Hepatocyte (in vitro differentiated cells): ENCODE results near the gene BEX5. TPM values are rescaled to one million over a fixed set of nuclear protein-coding genes. Genes with fewer than 3 reads are reported as not detected.

Source experiments
- DNase-seq: peaks from one replicate; pipeline ENCODE4 v3.0.0-alpha.2; 2016; ENCODE audit warnings: low spot score
- H2AFZ ChIP-seq: fragments of 200-600 bp; sonication (generic); 2 replicates; pipeline ENCODE4 v1.6.0; 2016; ENCODE audit warnings: antibody characterized with exemption, mild to moderate bottlenecking
- H3K27ac ChIP-seq: fragments of 200-600 bp; sonication (generic); 2 replicates; pipeline ENCODE4 v1.5.1; 2016; ENCODE audit warnings: mild to moderate bottlenecking
- H3K27me3 ChIP-seq: fragments of 200-600 bp; sonication (generic); 2 replicates; pipeline ENCODE4 v1.6.1; 2016
- H3K36me3 ChIP-seq: fragments of 200-600 bp; sonication (generic); replicated peaks from 2 replicates; pipeline ENCODE4 v1.5.1; 2016; ENCODE audit warnings: low read depth; ENCODE audit not compliant: insufficient read depth
- H3K4me1 ChIP-seq: fragments of 200-600 bp; sonication (generic); 2 replicates; pipeline ENCODE4 v1.5.1; 2016; ENCODE audit warnings: mild to moderate bottlenecking, moderate library complexity; ENCODE audit not compliant: insufficient read depth
- H3K4me2 ChIP-seq: fragments of 200-600 bp; sonication (generic); 2 replicates; pipeline ENCODE4 v1.6.0; 2016
- H3K4me3 ChIP-seq: fragments of 200-600 bp; sonication (generic); 2 replicates; pipeline ENCODE4 v1.5.1; 2016; ENCODE audit warnings: mild to moderate bottlenecking
- H3K79me2 ChIP-seq: fragments of 200-600 bp; sonication (generic); 2 replicates; pipeline ENCODE4 v1.6.0; 2017; ENCODE audit warnings: mild to moderate bottlenecking
- H3K9me2 ChIP-seq: fragments of 200-600 bp; sonication (generic); replicated peaks from 2 replicates; pipeline ENCODE4 v1.6.0; 2017; ENCODE audit warnings: mild to moderate bottlenecking; ENCODE audit not compliant: insufficient read depth
- H3K9me3 ChIP-seq: fragments of 200-600 bp; sonication (generic); 2 replicates; pipeline ENCODE4 v1.5.1; 2016; ENCODE audit warnings: low read depth, mild to moderate bottlenecking
- H4K20me1 ChIP-seq: fragments of 200-600 bp; sonication (generic); 2 replicates; pipeline ENCODE4 v1.6.0; 2016; ENCODE audit warnings: mild to moderate bottlenecking; ENCODE audit not compliant: insufficient read depth, poor library complexity, severe bottlenecking
- EZH2 ChIP-seq: fragments of 200-600 bp; sonication (generic); IDR thresholded peaks from 2 replicates; pipeline ENCODE4 v1.6.1; 2016; ENCODE audit warnings: antibody characterized with exemption, mild to moderate bottlenecking, borderline replicate concordance
- EZH2phosphoT487 ChIP-seq: fragments of 200-600 bp; sonication (generic); IDR thresholded peaks from one replicate; pipeline ENCODE4 v1.6.1; 2018; ENCODE audit warnings: antibody characterized with exemption, mild to moderate bottlenecking, low read depth, moderate library complexity; ENCODE audit not compliant: unreplicated experiment, severe bottlenecking
- WGBS: methylation state at CpG from one replicate; pipeline ENCODE4 v1.1.6; 2016; ENCODE audit warnings: low lambda C conversion rate; ENCODE audit errors: missing lambda C conversion rate; 5-methylcytosine and 5-hydroxymethylcytosine counted together
- polyA plus RNA-seq: library from polyadenylated mRNA; unstranded; fragments of >200 nt; fragmentation: Nextera tagmentation; extraction: Ambion mirVana; gene quantifications from 2 replicates; pipeline ENCODE4 v1.2.1, GENCODE V29; 2016
- total RNA-seq: library from RNA; depleted of rRNA; stranded (reverse); fragments of >200 nt; gene quantifications from 2 replicates; pipeline ENCODE4 v1.2.3, GENCODE V29; 2014
- TF ChIP-seq, protein P1 (sequence below): fragments of 200-600 bp; sonication (generic); IDR thresholded peaks from 2 replicates; pipeline ENCODE4 v1.5.1; 2016; ENCODE audit warnings: antibody characterized with exemption, mild to moderate bottlenecking; ENCODE audit not compliant: poor library complexity

Gene BEX5
- total RNA-seq (7.4 and 11.8 TPM in 2 replicates), polyA plus RNA-seq (14.2 and 14.3 TPM in 2 replicates)

DNA sequence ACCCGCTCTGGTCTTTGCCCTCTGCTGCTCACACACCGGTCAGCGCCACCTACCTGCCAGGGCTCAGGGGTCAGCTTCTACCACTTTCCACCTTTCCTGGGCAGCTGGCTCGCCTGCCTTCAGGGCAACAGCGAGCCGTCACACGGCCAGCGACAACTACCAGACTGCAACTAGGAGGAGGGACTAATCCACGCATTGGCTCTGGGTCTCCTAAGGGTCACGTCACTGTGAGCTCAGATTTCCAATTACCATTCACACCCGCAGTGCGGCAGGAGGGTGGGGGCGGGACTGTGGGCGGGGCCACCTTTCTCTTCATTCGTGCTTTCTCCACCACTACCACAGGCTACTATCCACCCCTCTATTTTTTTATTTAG lies at the start of gene BEX5:
Gene BEX5 (minus strand): TSS at position 172 of the 374 bp plus-strand sequence. CDS start 1,712 bp downstream, outside the sequence.
- Histone ChIP-seq H3K27ac (no peak within 1 kb of the TSS), H3K79me2 (no peaks in the 10 kb centered on the region), H3K27me3 (no peaks in the 10 kb centered on the region), H3K4me2 (peak within 1 kb of the TSS; percentile 57), H2AFZ (no peak within 1 kb of the TSS), H3K4me1 (no peaks in the 10 kb centered on the region), H3K9me3 (no peaks in the 10 kb centered on the region), H3K4me3 (no peak within 1 kb of the TSS), H3K9me2 (no peaks in the 10 kb centered on the region), H3K36me3 (no peaks in the 10 kb centered on the region), H4K20me1 (no peaks in the 10 kb centered on the region)
- TF ChIP-seq EZH2 (no peak), EZH2phosphoT487 (no peak)
- TF ChIP-seq, protein P1, sequence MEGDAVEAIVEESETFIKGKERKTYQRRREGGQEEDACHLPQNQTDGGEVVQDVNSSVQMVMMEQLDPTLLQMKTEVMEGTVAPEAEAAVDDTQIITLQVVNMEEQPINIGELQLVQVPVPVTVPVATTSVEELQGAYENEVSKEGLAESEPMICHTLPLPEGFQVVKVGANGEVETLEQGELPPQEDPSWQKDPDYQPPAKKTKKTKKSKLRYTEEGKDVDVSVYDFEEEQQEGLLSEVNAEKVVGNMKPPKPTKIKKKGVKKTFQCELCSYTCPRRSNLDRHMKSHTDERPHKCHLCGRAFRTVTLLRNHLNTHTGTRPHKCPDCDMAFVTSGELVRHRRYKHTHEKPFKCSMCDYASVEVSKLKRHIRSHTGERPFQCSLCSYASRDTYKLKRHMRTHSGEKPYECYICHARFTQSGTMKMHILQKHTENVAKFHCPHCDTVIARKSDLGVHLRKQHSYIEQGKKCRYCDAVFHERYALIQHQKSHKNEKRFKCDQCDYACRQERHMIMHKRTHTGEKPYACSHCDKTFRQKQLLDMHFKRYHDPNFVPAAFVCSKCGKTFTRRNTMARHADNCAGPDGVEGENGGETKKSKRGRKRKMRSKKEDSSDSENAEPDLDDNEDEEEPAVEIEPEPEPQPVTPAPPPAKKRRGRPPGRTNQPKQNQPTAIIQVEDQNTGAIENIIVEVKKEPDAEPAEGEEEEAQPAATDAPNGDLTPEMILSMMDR = no peak
- peak; percentile 48 for DNase-seq
- 53% methylated on average over 15 of the region's 15 CpGs for WGBS

DNA sequence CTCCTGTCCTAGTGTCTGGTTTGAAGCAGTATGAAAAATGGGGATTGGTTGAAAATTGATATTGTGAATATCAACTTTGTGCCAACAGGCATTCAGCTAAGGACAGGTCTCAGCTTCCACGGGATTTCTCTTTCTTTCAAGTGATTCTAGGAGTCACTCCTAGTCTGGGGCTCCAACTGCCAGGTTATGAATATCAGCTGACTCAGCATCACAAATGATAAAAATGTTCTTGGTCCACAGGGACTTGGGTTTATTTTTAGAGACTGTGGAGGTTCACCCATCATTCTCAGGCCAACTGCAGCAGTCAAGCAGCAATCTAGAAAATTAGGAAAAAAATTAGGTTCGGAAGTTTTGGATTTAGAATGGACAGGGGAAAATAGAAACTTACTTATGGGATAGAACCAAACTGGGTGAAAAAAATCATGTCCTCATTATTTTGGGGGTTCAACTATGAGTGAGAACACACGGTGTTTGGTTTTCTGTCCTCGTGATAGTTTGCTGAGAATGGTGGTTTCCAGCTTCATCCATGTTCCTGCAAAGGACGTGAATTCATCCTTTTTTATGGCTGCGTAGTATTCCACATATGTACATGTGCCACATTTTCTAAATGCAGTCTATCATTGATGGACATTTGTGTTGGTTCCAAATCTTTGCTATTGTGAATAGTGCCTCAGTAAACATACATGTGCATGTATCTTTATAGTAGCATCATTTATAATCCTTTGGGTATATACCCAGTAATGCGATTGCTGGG lies 30.4 kb upstream of the BEX5 start:
- H2AFZ ChIP-seq = no peak overlapping the region
- TF ChIP-seq EZH2 (no peak), EZH2phosphoT487 (no peak)
- TF ChIP-seq, protein P1 = no peak
- no peak overlapping the region for H3K4me3 ChIP-seq
- no peaks in the 10 kb centered on the region for H3K9me3 ChIP-seq
- no peak for DNase-seq
- no peaks in the 10 kb centered on the region for H3K79me2 ChIP-seq
- WGBS = 68% methylated on average over 7 of the region's 7 CpGs
- no peaks in the 10 kb centered on the region for H3K27me3 ChIP-seq
- H3K4me1 ChIP-seq = no peaks in the 10 kb centered on the region
- no peaks in the 10 kb centered on the region for H3K9me2 ChIP-seq
- no peak overlapping the region for H3K4me2 ChIP-seq
- no peaks in the 10 kb centered on the region for H3K36me3 ChIP-seq
- H3K27ac ChIP-seq = no peak overlapping the region
- no peaks in the 10 kb centered on the region for H4K20me1 ChIP-seq

DNA sequence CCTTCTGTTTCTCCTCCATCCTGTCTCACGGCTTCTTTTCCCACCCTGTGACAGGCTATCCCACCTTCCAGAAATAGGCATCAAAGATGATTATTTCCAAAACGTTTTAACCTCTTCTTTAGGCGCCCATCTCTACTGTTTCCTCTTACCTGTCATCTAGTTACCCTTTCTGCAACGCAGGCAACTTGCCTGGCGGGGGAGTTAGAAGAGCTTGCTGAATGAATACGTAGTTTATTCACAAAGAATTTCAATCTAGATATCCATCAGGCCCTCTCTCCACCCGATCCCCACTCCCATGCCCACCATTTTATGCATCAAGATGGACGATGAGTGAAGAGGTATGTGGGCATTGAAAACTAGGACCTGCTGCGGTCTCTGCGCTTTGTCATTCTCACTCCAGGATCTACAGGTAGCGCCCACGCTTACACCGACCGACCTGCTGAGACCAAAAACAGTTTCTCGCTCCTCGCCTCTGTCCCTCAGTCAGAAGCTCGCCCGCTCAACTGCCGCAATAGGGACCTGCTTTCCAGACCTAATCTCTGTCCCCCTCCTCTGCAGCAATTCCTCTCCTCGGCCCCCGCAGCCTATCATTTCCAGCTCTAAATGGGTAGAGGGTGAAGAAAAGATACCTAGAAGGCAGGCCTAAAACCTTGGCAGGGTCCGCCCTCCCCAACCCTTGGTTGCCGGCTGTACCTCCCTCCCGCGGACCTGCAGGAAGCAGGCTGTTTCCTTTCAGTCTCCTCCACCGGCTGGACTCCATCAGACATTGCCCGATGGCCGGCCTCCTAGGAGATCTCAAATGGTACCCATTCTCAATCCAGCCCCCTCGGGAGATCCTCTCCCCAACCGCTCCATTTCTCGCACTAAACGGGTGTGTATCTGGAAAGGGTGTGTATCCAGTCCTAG lies 624 bp downstream of the BEX5 start:
- Histone ChIP-seq H3K9me3 (no peaks in the 10 kb centered on the region), H3K36me3 (no peaks in the 10 kb centered on the region), H2AFZ (no peak overlapping the region), H3K79me2 (no peaks in the 10 kb centered on the region), H4K20me1 (no peaks in the 10 kb centered on the region), H3K4me2 (peak overlapping the region; percentile 57), H3K27me3 (no peaks in the 10 kb centered on the region), H3K4me1 (no peaks in the 10 kb centered on the region), H3K27ac (no peak overlapping the region), H3K4me3 (no peak overlapping the region), H3K9me2 (no peaks in the 10 kb centered on the region)
- WGBS = 64% methylated on average over 32 of the region's 32 CpGs
- TF ChIP-seq, protein P1 = no peak
- TF ChIP-seq EZH2 (no peak), EZH2phosphoT487 (no peak)
- no peak for DNase-seq
